Pancreas (tissue), 10 donors: ENCODE measurements around the gene ITGA5. TPM values are rescaled to one million over a fixed set of nuclear protein-coding genes. Genes with fewer than 3 reads are reported as not detected.

Experiments
- ATAC-seq, 4 donors: fragments of 200-7000 bp; cut with Tn5 transposase; one replicate each; pipeline versions ENCODE4 v1.8.0 to v1.9.1; 2020; ENCODE audit warnings: mild to moderate bottlenecking in 4 of 4, moderate library complexity in 4 of 4
- DNase-seq, 6 donors: peaks; one replicate each; pipeline ENCODE4 v3.0.0-alpha.2; 2020
- FAIRE-seq: peaks from 2 replicates; lab custom pipeline; 2012; peaks lifted over from hg19 to GRCh38; lab: Jason Lieb, UNC
- H3K27ac ChIP-seq, 4 donors: fragments of 200-600 bp; sonication (generic); 1 replicate in 3 of 4; 2 replicates in 1 of 4; pipeline versions ENCODE4 v1.5.0 to v1.8.0; 2020
- H3K27me3 ChIP-seq, 4 donors: fragments of 200-600 bp; one replicate each; pipeline ENCODE4 v1.8.0; 2021
- H3K36me3 ChIP-seq, 3 donors: fragments of 200-600 bp; sonication (generic) in 1 of 3; one replicate each; pipeline versions ENCODE4 v1.5.0 to v1.8.0; 2020 to 2021
- H3K4me1 ChIP-seq, 3 donors: fragments of 200-600 bp; one replicate each; pipeline ENCODE4 v1.8.0; 2021
- H3K4me3 ChIP-seq, 4 donors: fragments of 200-600 bp; sonication (generic) in 2 of 4; one replicate each; pipeline versions ENCODE4 v1.5.0 to v1.8.0; 2020 to 2021
- H3K9me3 ChIP-seq, 4 donors: fragments of 200-600 bp; one replicate each; pipeline ENCODE4 v1.8.0; 2021
- CTCF ChIP-seq, 4 donors: fragments of 200-600 bp; sonication (generic) in 3 of 4; IDR thresholded peaks; one replicate each; pipeline versions ENCODE4 v1.5.0 to v1.8.0; 2021; ENCODE audit warnings: antibody characterized with exemption in 4 of 4
- WGBS, 2 donors: extraction: QIAGEN DNeasy Blood & Tissue Kit; methylation state at CpG; one replicate each; pipeline ENCODE4 v1.1.7; 2013; 5-methylcytosine and 5-hydroxymethylcytosine counted together
- intact Hi-C, 3 donors: fragments of 100-400 bp; cut with DNase I; formaldehyde crosslinking; loops; one replicate each; pipeline versions ENCODE4 v1.11.1 to v1.14.2; 2022
- polyA plus RNA-seq, 2 donors: library from polyadenylated mRNA; stranded (reverse); fragments of 200-250 nt; gene quantifications; one replicate each; pipeline ENCODE4 v1.2.3, GENCODE V29; 2013
- total RNA-seq, 6 donors: library from RNA; stranded (reverse); fragmentation: NEBNext Ultra II Directional in 4 of 6; extraction: Animal tissue kit (Norgen Biotek cat#: 25700) in 4 of 6; gene quantifications; one replicate each; pipeline versions ENCODE4 v1.2.1 to v1.2.4, GENCODE V29; 2021 to 2023
- donor health status: healthy with polysubstance abuse.
- donor health status: DM: no; HTN: no; CAD: no; lungs with moderate emphysema.
- donor health status: DM: no; HTN: no; CAD: no.
- donor health status: control.
- donor health status: control.
- donor health status: Bipolar disorder and iron deficiency.
- donor health status: DM: yes; HTN: yes; CAD: no.
- donor health status: DM: no; HTN: no; CAD: no.
- donor health status: DM: no; HTN: no; CAD: no.
- donor health status: DM: yes; HTN: yes; CAD: no.

ITGA5 gene
- total and polyA plus RNA-seq, 8 donors = 9.5 to 32.2 (median 17.5) TPM

- Histone ChIP-seq H3K9me3 (no peaks in the 10 kb centered on the region), H3K27ac (no peak overlapping the region), H3K27me3 (no peaks in the 10 kb centered on the region), H3K36me3 (no peaks in the 10 kb centered on the region), H3K4me1 (peaks cover 0 to 3% (median 0%) of the 10 kb centered on the region in 3 donors), H3K4me3 (no peak overlapping the region)
- FAIRE-seq = no peak
- no peak for ATAC-seq
- DNase-seq = no peak
- intact Hi-C loops = no loop called here
- no peak for TF ChIP-seq CTCF (IDR thresholded peaks at IDR 0.05)
- WGBS, 2 donors = 84 to 94% methylated on average over 10 of the region's 10 CpGs
Observed at GRCh38 chr12:54373649-54374561, 45.2 kb downstream of the ITGA5 start.

GRCh38 chr12:54372113-54372806 lies 46.8 kb downstream of the ITGA5 start:
- FAIRE-seq (no peak), ATAC-seq (no peak), DNase-seq (no peak)
- Histone ChIP-seq H3K4me3 (no peak overlapping the region), H3K9me3 (no peaks in the 10 kb centered on the region), H3K4me1 (peaks cover 0 to 3% (median 0%) of the 10 kb centered on the region in 3 donors), H3K27me3 (no peaks in the 10 kb centered on the region), H3K27ac (no peak overlapping the region), H3K36me3 (no peaks in the 10 kb centered on the region)
- TF ChIP-seq CTCF (IDR thresholded peaks at IDR 0.05) = no peak
- intact Hi-C loops = no loop called here
- WGBS, 2 donors = 71 to 72% methylated on average over 8 of the region's 8 CpGs

- H3K9me3 ChIP-seq = no peaks in the 10 kb centered on the region
- no peak overlapping the region for H3K4me3 ChIP-seq
- H3K27me3 ChIP-seq = no peaks in the 10 kb centered on the region
- H3K36me3 ChIP-seq = no peaks in the 10 kb centered on the region
- 58 to 69% methylated on average over 5 of the region's 5 CpGs for WGBS, 2 donors
- no peak for TF ChIP-seq CTCF (IDR thresholded peaks at IDR 0.05)
- no peak overlapping the region for H3K27ac ChIP-seq
- no peak for FAIRE-seq
- peak in 3 of 6 donors; percentile 38 to 86 (median 64) for DNase-seq
- no peak for ATAC-seq
- intact Hi-C loops = no loop called here
- peaks cover 0 to 3% (median 0%) of the 10 kb centered on the region in 3 donors for H3K4me1 ChIP-seq
Observed at GRCh38 chr12:54371328-54372112, 47.5 kb downstream of the ITGA5 start.

GRCh38 chr12:54370171-54370730 lies 48.8 kb downstream of the ITGA5 start:
- H3K27ac ChIP-seq = no peak overlapping the region
- FAIRE-seq (no peak), DNase-seq (peak; percentile 65 to 95 (median 85)), ATAC-seq (peak; percentile 81 to 90 (median 88))
- intact Hi-C loops = no loop called here
- H3K27me3 ChIP-seq = no peaks in the 10 kb centered on the region
- H3K36me3 ChIP-seq = no peaks in the 10 kb centered on the region
- H3K4me3 ChIP-seq = peak overlapping the region in 3 of 4 donors; percentile 5 to 42 (median 19)
- H3K9me3 ChIP-seq = no peaks in the 10 kb centered on the region
- TF ChIP-seq CTCF (IDR thresholded peaks at IDR 0.05) = peak; percentile 85 to 96 (median 90)
- WGBS, 2 donors = 1 to 5% methylated on average over 42 to 44 of the region's 44 CpGs
- peaks cover 0 to 3% (median 0%) of the 10 kb centered on the region in 3 donors for H3K4me1 ChIP-seq
